CD4-positive, alpha-beta T cell treated with Interferon alpha-2 for 1 hour (primary cell): Measurements from ENCODE around the gene HSD17B2.
A peak's percentile ranks its signal among the peaks of the same experiment; 100 is the strongest.
"Not testable (repeated sequence)": the region's sequence is repeated elsewhere in the genome, so short reads cannot be mapped to it uniquely, and the experiment has no call there.

Source experiments
- DNase-seq, 2 donors: peaks; one replicate each; pipeline ENCODE4 v3.0.0-alpha.2; 2020 to 2022

Gene HSD17B2, protein sequence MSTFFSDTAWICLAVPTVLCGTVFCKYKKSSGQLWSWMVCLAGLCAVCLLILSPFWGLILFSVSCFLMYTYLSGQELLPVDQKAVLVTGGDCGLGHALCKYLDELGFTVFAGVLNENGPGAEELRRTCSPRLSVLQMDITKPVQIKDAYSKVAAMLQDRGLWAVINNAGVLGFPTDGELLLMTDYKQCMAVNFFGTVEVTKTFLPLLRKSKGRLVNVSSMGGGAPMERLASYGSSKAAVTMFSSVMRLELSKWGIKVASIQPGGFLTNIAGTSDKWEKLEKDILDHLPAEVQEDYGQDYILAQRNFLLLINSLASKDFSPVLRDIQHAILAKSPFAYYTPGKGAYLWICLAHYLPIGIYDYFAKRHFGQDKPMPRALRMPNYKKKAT

DNA sequence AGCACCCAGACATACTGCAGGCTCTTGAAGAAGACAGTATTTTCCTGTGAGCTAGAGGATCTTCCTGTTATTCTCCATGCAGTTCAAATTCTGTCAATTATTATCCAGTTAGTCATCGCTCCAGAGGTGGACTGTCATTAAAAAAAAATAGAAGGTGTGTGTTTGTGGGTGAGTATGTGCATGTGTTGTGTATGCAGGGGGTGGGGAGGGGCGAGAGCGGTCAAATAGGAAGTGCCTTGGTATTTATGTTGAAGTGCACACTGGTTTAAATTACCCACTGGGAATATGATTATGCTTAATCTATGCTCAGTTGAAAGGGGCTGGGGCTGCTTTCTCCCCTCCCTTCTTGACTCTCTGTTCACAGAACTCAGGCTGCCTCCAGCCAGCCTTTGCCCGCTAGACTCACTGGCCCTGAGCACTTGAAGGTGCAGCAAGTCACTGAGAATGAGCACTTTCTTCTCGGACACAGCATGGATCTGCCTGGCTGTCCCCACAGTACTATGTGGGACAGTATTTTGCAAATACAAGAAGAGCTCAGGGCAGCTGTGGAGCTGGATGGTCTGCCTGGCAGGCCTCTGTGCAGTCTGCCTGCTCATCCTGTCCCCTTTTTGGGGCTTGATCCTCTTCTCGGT, at the start of gene HSD17B2:
Gene HSD17B2, plus strand, starts transcription at position 273 of the 632 bp plus-strand sequence. Its CDS starts 172 bp downstream, at position 445.
- DNase-seq: no peak

DNA sequence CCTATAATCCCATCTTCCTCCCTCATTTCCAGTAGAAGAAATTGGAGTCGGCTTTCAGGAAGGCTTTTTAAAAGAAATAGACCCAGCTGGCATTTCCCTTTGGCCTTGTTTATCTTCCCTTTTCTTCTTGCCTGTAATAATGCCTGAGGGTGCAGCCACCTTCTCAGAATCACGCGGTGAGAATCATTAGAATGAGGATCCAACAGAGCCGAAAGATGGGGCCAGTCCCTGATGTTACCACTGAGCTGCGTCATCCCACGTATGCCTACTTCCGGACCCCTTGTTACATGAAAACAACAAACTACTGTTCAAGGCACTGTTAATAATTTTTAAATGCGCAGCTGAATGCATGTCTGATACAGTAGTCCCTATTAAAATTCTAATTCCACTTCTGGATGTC, 47.9 kb upstream of the HSD17B2 start:
- DNase-seq: no peak

DNA sequence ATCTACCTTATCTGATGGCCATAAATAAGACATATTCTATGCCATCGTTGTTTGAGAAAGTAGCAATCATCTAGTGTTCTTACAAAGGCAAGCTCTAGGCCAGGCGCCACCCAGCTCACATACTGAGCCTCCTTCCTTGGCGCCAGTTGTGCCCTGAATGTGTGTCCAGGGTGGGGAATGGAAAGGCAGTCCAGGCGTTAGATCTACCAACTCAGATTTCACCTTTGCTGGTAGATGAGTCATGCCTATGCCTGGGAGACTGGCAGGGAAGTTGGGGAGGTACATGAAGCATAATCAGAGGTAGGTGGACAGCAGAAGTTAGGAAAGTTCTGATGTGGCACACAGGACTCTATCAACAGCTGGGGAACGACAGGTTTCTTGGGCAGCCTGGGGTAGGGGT, 47.3 kb upstream of the HSD17B2 start:
- no peak for DNase-seq

DNA sequence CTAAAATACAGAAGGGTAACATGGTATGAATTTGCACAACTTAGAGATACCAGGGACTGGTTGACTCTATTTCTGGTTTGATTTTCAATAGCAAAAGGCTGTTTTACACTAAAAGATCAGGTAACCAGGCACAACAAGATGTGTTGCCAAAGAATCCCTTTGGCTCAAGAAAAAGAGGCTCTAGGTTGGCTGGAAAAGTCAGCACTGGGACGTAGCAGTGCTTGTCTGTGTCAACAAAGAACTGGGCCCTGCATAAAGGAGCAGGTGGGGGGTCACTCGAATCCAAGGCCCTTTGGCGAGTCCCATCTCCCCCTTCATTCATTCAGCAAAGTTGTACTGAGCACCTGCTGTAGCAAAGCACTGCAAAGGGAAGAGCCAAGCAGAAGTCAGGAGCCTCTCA, 42.2 kb upstream of the HSD17B2 start:
- no peak for DNase-seq

- DNase-seq: no peak
Measured at GRCh38 chr16:81994485-81994884, 40.6 kb upstream of the HSD17B2 start.

DNA sequence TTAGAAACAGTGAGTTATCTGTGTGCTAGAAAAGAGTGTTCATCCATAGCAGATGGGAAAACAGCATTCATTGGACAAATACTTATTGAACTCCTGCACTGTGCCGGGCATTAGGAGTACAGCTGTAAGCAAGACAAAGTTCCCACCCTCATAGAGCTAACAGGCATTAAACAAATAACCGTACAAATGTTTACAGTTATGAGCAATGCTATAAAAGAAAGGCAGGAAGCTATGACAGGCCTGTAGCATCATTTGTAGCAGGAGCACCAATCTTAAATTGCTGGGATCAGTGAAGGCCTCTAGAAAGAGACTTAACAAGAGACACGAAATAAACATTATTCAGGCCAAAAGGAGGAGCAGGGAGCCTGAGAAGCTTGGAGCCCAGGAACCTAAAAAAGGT, 39.4 kb upstream of the HSD17B2 start:
- no peak for DNase-seq

GRCh38 chr16:81996664-81997509, 38.2 kb upstream of the HSD17B2 start:
- no peak for DNase-seq

DNA sequence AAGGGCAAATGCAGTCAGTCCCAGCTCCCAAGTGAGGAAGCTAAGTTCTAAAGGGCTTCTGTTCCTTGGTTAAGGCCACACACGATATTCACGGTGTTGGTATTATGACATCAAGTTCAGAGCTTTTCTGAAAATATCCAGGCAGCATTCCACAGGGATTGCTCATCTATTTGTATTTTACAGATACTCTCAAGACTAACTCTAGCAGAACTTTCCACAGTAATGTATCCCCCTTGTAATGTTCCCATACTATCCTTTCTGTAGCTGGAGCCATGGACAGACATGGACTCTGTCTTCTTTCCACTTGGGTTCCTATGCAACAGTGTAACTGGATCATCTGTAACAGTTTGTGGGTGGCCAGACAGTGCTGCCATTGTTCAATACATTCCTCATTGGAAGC, 37.3 kb upstream of the HSD17B2 start:
- DNase-seq: no peak

DNA sequence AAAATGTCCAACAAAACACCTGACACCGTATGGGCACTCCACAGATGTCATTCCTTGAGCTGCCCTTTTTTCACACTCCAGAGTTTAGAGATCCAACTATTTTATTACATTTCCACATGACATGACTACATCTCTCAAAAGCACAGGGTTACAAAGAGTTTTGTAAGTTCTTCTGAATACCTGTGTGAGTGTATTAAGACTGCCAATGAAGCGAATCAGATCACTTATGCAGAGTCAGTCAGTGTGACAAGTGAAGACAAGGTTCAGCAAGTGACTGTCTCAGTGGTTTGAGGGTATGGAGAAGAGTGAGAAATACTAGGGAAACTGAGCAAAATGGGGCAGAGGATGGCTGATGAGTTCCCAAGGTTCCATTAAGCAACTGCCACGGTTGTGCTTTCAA, 32.2 kb upstream of the HSD17B2 start:
- DNase-seq: no peak

DNA sequence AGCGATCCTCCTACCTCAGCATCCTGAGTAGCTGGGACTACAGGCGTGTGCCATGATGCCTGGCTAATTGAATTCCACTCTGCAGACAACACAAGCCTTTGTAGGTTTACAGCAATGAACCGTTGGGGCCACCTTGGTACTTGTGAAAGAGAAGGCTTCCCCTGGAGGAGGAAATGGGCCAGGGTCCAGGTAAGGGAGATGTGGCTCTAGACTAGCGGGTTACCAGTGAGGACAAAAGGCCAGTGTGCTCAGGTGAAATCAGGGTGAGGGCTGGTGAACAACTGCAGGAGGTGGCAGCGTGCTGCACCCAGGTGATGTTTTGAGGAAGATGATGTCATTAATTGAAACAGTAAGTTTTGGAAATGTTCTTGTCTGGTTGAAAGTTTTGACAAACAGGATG, 30.5 kb upstream of the HSD17B2 start:
- DNase-seq: no peak

- no peak for DNase-seq
Measured at GRCh38 chr16:82005027-82005830, 29.8 kb upstream of the HSD17B2 start.

- no peak for DNase-seq
Measured at GRCh38 chr16:82006036-82006435, 29.0 kb upstream of the HSD17B2 start.

DNA sequence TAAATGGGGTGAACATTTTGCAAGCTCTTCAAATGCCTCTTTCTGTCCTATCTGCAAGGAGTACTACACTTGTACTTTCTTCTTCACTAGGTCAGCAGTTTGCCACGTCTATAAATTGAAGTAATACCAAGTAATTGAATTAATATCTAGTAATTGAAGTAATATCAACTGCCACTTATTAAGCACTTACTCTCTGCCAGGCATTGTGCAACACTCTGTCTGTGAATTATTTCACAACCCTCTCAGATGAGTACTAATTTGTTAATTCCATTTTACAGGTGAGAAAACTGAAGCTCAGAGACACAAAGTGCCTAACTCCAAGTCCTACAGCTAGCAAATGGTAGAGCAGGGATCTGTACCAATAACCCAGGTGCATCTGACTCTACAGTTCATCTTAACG, 27.9 kb upstream of the HSD17B2 start:
- no peak for DNase-seq

DNA sequence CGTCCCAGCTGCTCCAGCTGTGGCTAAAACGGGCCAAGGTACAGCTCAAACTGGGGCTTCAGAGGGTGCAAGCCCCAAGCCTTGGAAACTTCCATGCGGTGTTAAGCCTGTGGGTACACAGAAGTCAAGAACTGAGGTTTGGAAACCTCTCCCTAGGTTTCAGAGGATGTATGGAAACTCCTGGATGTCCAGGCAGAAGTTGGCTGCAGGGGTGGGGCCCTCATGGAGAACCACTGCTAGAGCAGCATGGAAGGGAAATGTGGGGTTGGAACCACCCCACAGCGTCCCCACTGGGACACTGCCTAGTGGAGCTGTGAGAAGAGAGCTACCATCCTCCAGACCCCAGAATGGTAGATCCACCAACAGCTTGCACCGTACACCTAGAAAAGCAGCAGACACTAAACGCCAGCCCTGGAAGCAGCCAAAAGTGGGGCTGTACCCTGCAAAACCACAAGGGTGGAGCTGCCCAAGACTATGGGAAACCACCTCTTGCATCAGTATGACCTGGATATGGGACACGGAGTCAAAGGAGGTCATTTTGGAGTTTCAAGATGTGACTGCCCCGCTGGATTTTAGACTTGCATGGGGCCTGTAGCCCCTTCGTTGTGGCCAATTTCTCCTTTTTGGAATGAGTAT, 26.0 kb upstream of the HSD17B2 start:
- DNase-seq: no peak

- DNase-seq: not testable (repeated sequence)
Measured at GRCh38 chr16:82009789-82010188, 25.3 kb upstream of the HSD17B2 start.

DNA sequence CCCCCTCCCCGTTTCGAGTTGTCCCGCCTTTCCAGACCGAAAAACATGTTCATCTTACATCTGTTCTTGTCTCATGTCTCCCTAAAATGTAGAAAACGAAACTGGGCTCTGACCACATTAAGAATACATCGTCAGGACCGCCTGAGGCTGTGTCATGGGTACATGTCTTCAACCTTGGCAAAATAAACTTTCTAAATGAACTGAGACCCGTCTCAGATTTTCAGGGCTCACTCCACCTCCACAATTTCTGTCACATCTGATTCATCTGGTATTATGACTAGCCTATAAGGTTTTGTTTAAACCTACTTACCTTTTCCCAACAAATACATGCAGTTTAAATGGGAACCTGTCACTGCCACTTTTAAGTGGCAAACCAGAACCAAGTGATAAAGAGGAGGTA, 24.4 kb upstream of the HSD17B2 start:
- no peak for DNase-seq

DNA sequence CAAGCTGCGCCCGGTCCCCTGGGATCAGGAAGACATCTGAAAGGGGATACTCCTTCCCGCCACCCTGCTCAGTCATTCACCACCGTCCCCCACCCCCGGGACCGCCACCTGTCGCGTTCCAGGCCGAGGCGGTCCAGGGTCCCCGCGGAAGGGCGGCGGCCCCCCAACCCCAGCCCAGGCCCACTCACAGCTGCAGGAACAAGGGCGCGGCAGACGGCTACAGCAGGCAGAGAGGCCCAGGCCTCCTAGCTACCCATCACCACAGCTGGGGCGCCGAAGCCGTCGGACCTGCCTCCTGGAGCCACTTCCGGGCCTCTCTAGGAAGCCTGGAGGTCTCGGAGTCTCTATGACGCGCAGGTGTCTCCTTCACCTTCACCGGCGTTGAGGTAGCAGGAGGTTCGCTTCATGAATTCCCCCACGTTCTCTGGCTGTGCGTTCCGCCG, 23.8 kb upstream of the HSD17B2 start, which contains the start of gene SDR42E1:
Gene SDR42E1, minus strand, starts transcription at position 272 of the 443 bp plus-strand sequence. CDS start 10,612 bp downstream, outside the sequence.
- peak; percentile 74 to 77 for DNase-seq

DNA sequence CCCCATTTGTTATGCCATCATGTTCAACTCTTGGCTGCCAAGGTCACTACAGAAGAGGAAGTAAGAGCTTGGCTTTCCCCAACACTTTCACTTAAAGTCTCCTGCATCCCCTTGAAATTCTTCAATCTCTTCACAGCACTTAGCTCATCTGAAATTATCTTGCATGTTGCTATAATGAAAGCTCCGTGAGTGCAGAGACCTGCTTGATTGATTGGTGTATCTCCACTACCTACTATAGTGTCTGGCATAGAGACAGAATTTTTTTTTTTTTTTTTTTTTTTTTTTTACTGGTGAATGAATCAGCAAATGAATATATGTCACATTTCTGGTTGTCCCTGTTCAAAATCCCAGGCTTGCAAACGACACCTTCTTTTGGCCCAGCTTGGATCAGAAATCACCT, 21.9 kb upstream of the HSD17B2 start:
- no peak for DNase-seq

DNA sequence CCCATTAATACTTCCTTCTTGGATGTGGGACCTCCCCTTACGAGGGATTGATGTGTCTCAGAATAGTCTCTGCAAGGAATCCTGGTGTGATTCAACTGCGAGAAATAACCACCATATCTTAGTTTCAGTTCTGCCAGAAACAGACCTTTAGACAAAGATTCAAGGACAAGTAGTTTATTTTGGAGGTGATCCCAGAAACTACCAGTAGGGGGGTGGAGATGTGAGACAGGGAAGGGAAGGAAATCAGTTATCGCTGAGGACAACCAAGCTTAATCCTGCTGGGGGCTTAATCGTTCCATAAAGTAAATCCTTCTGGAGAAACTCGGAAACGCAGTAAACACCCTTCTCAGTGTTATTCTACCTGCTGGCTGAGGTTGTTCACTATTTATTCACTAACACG, 18.8 kb upstream of the HSD17B2 start:
- DNase-seq: no peak

DNA sequence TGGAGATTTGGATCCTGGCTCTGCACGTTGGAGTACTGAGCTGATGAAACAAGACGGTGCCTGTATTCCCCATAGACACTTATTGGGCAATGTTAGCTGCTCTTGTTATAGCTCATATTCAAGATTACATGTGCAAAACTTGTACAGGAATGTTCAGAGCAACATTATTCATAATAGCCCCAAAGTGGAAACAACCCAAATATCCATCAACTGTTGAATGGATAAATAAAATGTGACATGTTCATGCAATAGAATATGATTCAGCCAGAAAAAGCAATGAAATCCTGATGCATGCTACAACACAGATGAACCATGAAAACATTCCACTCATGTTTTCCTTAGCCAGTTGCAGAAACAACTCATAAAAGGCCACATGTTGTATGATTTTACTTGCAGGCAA, 18.1 kb upstream of the HSD17B2 start:
- DNase-seq: no peak

DNA sequence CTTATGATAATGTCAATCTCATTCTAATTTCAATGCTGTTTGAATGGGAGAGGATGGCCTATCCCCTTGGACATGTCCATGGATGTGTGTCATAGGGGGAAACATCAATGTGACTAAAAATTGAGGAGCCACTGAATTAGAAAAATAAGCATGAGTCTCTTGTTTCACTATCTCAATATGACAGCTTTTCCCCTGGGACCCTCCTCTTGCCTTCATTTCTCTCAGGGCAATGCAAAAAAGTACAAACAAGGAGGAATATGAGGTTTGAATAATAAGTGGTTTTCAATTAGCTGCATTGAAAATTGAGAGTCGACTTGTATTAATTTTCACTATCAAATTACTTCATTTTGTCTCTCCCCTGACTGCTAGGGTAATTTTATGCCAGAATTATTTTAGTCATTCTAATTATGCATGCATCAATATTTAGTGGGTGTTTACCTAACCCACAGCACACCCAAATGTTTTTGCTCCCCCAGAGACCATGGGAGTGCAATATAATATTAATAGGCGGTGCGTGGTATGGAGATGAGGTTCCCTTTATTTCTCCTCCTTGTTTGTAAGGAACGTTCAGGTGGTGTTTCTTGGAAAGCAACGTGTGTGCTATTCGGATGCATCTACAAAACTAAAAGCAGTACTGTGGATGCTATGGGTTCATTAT, 17.0 kb upstream of the HSD17B2 start:
- no peak for DNase-seq

GRCh38 chr16:82019535-82019934, 15.5 kb upstream of the HSD17B2 start:
- no peak for DNase-seq
